GM18861 (cell line): ENCODE measurements around the gene CCDC88C.
A peak's percentile ranks its signal among the peaks of the same experiment; 100 is the strongest.

Experiments used
- ATAC-seq: cut with Tn5 transposase; IDR thresholded peaks from one replicate; pipeline ENCODE4 v1.9.1; 2021; ENCODE audit not compliant: unreplicated experiment

Gene CCDC88C

GRCh38 chr14:91397965-91398591, 19.5 kb downstream of the CCDC88C start:
- ATAC-seq: no peak

DNA sequence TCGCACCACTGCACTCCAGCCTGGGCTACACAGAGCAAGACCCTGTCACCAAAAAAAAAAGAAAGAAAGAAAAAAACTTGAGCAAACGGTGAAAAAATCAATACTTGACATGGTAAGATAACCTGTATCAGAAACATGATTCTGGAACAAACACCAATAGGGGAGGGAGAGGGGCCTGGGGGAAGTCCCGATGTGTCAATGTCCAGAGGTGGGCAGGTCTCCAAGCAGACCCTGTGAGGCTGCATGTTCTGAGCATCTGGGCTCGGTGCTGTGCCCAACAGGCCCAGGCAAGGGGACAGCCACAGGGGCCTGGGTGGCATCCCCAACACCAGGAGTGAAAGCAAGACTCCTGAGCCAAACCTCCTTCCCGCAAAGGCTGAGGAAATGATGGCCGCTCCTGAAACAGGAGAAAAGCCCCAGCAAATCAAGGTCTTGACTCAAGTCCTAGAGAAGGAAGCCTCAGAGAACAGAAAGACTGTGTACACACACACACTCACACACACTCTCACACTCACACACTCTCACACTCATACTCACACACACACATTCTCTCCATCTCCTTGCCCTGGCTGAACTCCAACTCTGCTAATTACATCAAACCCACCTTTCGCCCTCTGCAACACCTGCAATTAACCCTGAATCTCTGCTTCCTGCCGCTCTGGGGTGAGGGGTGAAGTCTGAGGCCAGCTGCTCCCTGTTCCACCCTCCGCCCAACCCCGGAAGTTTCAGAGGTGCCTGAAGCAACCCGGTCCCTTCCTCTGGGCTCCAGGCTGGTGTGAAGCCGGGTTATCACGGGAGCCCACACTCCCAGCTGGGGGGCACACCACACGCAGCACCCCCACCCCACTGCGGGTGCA, 20.4 kb downstream of the CCDC88C start:
- peak; percentile 59 for ATAC-seq

- no peak for ATAC-seq
These were observed 21.5 kb downstream of the CCDC88C start for GRCh38 chr14:91396013-91396660.

GRCh38 chr14:91395466-91395865, 22.2 kb downstream of the CCDC88C start:
- ATAC-seq: no peak

DNA sequence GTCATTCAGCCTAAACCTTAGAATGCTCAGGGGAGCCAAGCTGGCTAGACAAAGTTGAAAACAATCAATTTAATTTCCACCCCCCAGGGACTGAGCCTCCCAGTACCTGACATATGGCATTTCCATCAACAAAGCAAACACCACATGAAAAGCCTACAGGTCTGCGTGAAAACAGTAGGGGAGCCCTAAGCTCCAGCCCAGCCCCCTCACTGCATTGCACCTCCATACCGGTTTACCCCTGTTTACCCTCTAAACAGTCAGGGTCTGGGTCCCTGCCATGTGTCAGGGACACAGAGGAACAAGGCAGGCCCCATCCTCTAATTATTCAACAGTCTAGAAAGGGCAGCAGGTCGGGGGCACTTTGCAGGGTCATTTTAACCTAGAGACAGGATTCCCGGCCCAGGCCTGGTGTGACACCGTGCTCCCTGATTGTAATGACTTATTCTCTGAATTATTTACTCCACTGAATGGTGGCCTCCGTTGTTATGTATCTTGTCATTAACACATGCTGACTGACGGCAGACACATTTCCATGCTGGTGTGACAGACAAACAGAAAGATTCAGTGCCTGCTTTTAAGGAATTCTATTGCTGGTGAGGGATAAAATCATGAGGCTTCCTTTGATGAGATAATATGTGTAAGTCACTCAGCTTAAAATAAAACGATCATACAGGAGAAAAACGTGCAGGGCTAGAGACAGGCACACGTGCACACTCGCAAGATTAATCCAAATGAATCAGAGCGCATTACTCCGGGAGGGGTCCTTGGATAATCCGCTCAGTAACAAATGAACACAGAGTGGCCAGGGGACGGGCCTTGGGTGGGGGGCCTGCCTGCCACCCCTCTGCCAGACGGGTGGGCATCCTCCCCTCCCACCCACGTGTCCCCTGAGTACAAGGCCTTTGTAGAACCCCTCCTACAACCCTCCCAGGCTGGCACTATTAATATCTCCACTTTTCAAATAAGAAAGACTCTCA, 23.2 kb downstream of the CCDC88C start:
- ATAC-seq: no peak

DNA sequence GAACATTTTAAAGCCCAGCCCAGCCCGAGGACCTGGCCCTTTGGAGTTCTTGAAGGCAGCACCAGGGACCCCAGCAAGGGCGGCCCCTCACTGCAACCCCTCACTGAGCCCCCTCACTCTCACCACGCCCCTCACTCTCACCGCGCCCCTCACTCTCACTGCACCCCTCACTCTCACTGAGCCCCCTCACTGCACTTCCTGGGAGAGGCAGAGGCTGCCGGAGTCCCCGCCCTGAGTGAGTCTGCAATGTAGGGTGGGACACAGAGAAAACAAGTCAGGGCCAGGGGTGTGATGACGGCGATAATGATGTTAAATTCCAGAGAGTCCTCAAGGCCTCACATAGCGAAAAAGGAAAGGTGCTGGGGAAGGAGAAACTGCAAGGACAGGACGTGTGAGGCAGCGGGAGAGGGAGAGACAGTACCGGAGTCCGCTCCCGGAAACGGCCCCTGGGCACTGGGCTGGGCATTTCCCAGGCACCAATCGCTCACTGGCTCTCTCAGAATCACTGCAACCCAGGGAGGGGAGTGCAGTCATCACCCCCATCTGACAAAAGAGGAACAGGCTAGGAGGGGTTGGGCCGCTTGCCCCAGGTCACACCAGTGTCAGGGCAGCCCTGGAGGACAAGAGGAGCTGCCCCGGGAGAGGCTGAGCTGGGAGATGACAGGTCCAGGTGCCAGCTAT, 24.9 kb downstream of the CCDC88C start:
- ATAC-seq: no peak

DNA sequence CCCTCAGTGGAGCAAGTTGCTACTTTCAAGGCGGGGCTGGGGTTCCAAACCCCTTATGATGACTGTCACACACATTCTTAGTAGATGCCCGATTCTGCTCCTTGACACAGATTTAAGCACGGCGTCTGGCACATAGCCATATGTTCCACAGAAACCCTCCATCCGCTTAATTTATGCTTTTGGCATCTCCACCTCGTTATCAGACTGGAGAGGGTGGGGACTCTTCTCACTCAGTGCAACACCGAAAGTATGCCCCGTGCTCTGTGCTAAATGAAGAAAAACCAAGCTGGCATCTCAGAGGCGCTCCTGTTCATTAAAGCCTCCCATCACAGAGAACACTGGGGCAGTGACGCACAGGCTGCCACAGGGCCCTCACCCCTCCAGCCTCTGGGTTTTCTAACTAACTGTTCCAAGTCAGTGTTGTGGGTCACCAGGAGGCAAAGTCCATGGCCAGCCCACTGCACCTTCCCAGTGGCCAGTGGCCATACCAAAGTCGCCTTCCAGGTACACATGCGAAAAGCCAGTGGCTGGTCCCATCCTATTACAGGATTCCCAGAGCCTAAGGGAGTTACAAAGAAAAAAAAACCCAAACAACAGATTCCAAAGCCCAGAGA, 27.3 kb downstream of the CCDC88C start:
- no peak for ATAC-seq

DNA sequence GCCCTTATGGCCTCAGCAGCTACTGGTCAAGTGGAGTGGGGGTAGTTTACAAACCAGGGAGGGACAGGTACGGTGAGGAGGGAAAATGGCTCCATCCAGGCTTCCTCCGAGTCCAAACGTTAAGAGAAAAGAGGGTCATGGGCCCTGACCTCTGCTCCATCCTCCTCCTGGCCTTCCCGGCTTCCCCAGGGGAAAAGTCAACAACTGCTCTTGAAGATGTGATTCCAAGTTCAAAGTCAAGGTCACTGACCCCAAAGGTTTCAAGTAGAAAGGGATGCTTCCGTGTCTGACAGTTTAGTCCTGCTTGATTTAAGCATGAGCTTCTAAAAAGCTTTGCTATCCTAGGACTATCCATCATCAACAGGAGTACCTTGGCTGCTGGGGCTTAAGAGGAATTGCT, 28.5 kb downstream of the CCDC88C start:
- ATAC-seq: no peak

DNA sequence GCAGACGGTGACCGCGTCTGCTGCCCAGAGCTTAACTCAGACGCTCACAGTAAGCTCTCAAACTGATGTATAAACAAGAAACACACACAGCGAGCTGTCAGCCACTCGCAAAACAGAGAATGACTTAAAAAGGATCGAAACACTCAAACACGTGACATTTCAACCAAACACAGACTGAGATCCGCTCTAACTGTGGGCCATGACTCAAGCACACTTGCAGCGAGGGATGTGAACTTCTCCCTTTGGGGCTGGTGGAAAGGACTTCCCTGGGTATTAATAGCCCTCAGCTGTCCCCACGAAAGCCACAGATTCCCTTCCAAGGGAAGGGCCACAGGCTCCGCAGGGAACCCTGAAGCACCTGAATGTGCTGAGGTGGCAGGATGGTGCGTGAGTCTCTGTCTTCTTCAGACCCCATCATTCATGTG, 29.1 kb downstream of the CCDC88C start:
- peak; percentile 62 for ATAC-seq

DNA sequence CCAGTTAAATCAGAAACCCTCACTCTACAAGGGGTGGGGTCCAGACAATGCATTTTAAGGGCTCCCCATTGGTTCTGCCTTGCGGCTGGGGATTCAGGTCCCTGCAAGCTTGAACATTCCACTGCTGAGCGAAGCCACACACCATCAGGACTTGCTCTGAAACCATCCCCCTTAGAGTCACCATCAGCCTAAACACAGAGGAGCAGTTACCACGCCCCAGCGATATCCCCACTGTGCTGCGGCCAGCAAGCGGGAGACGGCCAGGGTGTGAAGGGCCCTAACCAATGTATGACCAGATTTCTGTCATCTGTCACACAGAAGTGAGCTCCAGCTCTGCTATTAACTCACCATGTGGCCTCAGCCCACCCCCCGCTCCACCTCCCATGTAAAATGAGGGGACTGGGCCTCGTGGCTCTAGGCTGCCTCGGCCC, 29.7 kb downstream of the CCDC88C start:
- no peak for ATAC-seq

GRCh38 chr14:91387169-91387835, 30.3 kb downstream of the CCDC88C start:
- ATAC-seq: no peak

DNA sequence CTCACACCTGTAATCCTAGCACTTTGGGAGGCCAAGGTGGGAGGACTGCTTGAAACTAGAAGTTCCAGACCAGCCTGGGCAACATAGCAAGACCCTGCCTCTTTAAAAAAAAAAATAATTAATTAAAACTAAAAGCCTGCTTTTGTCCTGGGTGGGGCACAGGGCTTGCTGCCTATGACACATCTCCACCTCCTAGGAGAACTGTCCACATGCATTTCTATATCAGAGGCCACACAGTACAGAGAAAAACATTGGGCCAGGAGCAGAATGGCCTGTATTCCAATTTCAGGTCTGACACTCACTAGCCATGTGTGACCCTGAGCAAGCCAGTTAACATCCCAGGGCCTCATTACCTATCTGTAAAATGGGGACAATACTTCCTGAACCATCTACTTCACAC, 31.9 kb downstream of the CCDC88C start:
- ATAC-seq: no peak

DNA sequence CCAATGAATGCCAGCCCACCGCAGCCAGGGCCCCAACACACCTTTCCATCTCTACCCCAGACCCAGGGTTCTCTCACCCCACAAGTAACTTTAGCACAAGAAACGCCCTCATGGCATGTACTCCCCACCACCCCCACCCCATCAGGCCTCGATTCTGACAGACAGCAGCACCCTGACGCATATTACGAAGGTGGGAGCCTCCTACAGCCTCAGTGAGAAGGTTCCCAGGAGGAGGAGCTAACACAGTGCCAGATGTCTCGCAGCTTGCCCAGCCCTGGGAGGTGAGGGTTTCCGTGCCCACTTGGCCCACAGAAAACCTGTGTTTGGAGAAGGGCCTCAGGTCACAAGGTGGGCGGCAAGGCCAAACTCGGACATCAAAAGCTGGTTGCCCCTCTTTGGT, 32.4 kb downstream of the CCDC88C start:
- no peak for ATAC-seq

DNA sequence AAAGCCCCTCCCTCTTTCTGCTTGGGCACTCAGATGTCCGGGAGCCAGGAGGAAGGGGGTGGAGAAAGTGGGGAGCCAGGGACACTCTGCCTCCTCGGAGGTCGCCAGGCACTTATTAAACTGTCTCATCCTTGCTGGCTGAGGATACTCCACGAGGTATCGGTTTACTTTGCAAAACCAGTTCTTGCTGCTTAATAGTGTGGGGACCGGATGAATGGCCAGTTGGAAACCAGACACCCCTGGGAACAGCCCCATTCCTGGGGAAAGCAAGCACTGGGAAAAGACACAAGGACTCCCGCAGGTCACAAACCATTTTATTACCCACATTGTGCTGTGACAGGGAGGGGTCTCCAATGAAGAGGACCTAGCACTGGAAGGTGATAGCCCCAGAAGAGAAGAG, 34.2 kb downstream of the CCDC88C start:
- ATAC-seq: no peak

DNA sequence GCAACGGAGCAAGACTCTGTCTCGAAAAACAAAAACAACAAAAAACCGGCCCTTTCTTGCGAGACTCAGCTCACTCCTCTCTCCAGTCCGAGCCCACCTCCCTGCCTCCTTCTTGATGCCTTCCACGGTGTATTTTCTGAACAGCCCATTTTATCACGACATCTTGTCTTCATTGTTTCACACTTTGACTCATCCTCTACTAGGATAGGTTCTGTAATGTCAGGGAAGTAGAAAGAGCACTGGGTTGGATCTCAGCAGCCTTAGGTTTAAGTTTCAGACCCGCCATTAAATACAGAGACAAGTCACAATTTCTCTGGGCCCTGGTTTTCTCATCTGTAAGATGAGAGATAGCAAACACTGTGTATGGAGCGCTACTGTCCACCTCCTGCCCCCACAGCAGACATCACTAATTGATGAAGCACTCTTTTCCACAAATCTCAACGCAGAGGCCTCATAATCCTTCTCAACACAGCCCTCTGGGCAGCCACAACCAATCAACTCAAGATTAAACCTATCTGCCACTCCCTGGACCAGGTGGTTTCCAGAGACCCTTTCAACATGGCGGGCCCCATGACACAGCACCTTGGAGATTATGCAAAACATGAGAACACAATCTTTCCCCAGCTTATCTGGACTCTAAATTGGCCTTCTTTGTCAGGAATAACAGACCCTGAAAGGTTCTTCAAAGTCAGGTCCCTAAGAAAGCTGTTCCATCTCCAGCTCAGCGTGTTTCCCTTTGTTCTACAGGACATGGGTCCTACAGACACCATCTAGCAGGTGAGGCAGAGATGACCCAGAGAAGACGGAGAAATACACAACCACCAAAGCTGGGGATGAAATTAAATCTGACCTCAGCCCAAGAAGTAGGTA, 35.6 kb downstream of the CCDC88C start:
- no peak for ATAC-seq

DNA sequence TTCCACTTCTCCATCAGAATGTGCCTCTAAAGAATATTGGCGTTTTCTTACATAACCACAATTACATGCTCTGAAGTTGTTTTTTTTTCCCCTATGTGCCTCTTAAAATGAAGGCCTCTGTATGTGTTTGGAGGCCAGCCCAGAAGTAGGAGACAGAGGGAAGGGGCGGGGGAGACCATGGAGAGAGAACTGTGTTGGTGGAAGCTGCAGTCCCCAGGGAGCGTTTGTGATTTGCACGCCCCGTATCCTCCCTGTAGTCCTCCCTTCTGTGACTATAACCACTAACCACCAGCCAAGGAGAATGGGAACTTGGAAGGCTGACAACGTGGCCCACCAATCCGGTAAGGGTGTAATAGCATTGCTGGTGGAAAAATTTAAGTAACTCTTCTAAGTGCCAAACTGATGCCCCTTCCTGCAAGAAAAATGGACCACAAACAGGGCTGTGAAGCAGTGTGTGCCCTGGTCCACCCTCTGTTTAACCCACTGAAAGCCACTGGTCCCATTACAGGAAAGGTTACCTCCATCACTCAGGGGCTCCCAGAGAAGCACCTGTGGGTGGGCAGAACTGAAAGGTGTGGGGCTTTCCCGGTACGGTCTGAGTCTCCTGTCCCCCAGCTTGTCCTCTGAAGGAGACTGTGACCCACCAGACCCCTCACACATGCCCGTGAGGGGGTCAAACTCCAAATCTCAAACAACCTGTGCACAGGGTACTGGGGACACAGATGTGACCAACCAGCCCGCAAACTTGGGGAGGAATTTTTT, 36.8 kb downstream of the CCDC88C start:
- no peak for ATAC-seq

DNA sequence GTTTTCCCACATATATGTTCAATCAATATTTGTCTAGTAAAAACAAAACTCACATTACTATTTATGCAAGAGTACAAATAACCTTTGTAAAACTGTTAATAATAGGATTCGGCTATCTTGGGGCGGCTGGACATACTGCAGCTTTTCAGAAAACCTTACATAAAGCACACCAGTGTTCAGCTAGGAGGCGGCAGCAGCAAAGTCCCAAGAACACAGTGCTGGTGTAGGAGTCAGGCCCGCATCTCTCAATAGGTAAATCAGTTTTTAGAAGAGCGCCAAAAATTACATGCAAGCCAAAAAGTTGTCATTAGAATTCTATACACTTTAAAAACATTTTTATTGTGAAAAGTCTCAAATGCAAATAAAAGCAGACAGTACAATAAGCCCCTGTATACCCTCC, 37.5 kb downstream of the CCDC88C start:
- ATAC-seq: no peak

GRCh38 chr14:91379579-91379932, 38.1 kb downstream of the CCDC88C start:
- ATAC-seq: no peak
